GM12873 (cell line): ENCODE measurements around the gene PPM1D.

Experiments
- CTCF ChIP-seq: IDR thresholded peaks from 2 replicates; pipeline ENCODE4 v1.5.1; 2012; ENCODE audit warnings: low read depth, mild to moderate bottlenecking, moderate library complexity, low read length, control low read depth; ENCODE audit not compliant: insufficient read depth; ENCODE audit errors: missing control alignments

Gene PPM1D

GRCh38 chr17:60664022-60664421, 64.0 kb downstream of the PPM1D start:
- TF ChIP-seq CTCF: no peak

- no peak for TF ChIP-seq CTCF
Observed at GRCh38 chr17:60665602-60666001, 65.6 kb downstream of the PPM1D start.

- no peak for TF ChIP-seq CTCF
Observed at GRCh38 chr17:60671482-60671881, 71.5 kb downstream of the PPM1D start.

- TF ChIP-seq CTCF: no peak
Observed at GRCh38 chr17:60675997-60676396, 76.0 kb downstream of the PPM1D start.

GRCh38 chr17:60676758-60677307, 76.8 kb downstream of the PPM1D start:
- no peak for TF ChIP-seq CTCF

- TF ChIP-seq CTCF: no peak
Observed at GRCh38 chr17:60677308-60678117, 77.5 kb downstream of the PPM1D start, which contains the start of gene BCAS3. Gene BCAS3 (plus strand): TSS chr17:60677851.

GRCh38 chr17:60678118-60678444, 78.1 kb downstream of the PPM1D start:
- no peak for TF ChIP-seq CTCF
